ENCODE measurements around the gene PATE2.

PATE2 gene

DNA sequence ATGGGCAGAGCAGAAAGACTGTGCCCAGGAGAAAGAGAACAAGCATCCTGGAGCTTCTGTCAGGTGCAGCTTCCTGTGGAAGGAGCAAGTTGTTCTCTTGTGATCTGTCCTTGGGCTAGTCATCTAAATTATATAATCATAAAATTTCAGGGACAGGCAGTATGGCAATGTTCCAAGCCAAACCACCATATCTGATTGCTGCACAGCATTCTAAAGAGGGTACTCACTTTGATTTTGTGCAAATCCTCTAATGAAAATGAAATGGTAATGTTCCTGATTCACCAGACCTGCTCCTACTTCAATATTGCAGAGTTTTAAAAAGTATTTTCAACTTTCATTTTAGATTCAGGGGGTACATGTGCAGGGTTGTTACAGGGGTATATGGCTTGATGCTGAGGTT lies at the start of gene PATE2:
Gene PATE2, minus strand, starts transcription at position 101 of the 400 bp plus-strand sequence. Its CDS starts 55 bp downstream, at position 46.
- CTCF ChIA-PET, result no interaction called here
- Mint-ChIP-seq H3K27ac (no peak within 1 kb of the TSS), H3K4me3 (no peak within 1 kb of the TSS), H3K36me3 (no peaks in the 10 kb centered on the region), H3K4me1 (no peaks in the 10 kb centered on the region), H3K9me3 (peaks cover 3% of the 10 kb centered on the region), H3K27me3 (no peaks in the 10 kb centered on the region)
- DNase-seq, result no peak

DNA sequence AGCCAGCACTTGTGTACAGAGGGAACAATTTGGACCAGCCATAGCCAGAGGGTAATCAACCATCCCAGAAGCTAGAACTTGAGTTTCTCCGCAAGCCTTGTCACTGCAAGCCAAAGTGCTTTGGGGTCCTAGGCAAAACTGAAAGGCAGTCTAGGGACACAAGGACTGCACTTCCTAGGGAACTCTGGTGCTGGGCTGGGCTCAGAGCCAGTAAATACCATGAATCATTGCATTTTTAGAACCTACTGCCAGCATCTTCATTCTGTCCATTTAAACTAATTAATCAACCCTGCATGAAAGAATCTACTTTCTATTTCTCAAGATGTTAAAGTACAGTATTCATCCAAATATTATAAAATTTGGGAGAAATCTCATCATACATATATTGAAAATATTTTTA lies 29.3 kb upstream of the PATE2 start:
- Mint-ChIP-seq H3K4me1 (no peaks in the 10 kb centered on the region), H3K27me3 (peaks cover 3% of the 10 kb centered on the region), H3K4me3 (no peak overlapping the region), H3K36me3 (no peaks in the 10 kb centered on the region), H3K9me3 (peaks cover 4% of the 10 kb centered on the region), H3K27ac (no peak overlapping the region)
- no peak for DNase-seq
- CTCF ChIA-PET, result no interaction called here

DNA sequence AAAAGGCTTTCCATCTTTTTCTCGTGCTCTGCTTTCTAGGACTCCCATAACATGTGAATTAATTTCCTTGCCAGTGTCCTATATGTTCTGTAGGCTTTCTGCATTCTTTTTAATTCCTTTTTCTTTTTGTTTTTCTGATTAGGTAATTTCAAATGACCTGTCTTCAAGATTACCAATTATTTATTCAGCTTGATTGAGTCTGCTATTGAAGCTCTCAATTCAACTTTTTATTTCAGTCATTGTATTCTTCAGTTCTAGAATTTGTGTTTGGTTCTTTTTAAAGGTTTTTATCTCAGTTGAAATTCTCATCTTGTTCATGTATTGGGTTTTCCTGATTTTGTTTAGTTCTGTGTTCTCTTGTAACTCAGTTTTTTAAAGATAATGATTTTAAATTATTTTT lies 23.8 kb upstream of the PATE2 start:
- Mint-ChIP-seq H3K4me3 (no peak overlapping the region), H3K27me3 (peaks cover 12% of the 10 kb centered on the region), H3K4me1 (no peaks in the 10 kb centered on the region), H3K27ac (no peak overlapping the region), H3K36me3 (no peaks in the 10 kb centered on the region), H3K9me3 (peaks cover 16% of the 10 kb centered on the region)
- no peak for DNase-seq
- CTCF ChIA-PET, result no interaction called here

DNA sequence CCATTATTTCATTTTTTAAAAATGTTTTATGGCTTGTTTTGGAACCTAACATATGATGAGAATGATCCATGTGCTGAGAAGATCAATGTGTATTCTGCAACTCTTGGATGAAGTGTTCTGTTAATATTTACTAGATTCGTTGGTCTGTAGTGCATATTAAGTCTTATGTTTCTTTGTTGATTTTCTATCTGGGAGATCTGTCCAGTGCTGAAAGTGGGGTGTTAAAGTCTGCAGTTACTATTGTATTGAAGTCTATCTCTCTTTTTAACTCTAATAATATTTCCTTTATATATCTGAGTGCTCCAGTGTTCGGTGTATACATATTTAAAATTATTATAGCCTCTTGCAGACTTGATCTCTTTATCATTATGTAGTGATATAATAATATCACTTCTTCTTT lies 21.2 kb upstream of the PATE2 start:
- no peak overlapping the region for H3K4me3 Mint-ChIP-seq
- CTCF ChIA-PET, result no interaction called here
- H3K36me3 Mint-ChIP-seq, result no peaks in the 10 kb centered on the region
- no peaks in the 10 kb centered on the region for H3K4me1 Mint-ChIP-seq
- DNase-seq, result no peak
- H3K27me3 Mint-ChIP-seq, result peaks cover 13% of the 10 kb centered on the region
- H3K9me3 Mint-ChIP-seq, result peaks cover 16% of the 10 kb centered on the region
- no peak overlapping the region for H3K27ac Mint-ChIP-seq

DNA sequence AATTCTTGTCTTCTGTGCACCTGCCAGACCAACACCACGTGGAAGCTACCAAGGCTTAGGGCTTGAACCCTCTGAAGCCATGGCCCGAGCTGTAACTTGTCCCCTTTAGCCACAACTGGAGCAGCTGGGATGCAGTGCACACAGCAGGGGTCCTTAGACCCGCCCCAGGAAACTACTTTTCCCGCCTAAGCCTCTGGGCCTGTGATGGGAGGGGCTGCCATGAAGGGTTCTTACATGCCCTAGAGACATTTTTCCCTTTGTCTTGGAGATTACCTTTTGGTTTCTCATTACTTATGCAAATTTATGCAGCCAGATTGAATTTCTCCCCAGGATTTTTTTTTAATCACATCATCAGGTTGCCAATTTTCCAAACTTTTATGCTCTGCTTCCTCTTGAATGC lies 19.0 kb upstream of the PATE2 start:
- CTCF ChIA-PET, result no interaction called here
- no peaks in the 10 kb centered on the region for H3K36me3 Mint-ChIP-seq
- peaks cover 10% of the 10 kb centered on the region for H3K9me3 Mint-ChIP-seq

DNA sequence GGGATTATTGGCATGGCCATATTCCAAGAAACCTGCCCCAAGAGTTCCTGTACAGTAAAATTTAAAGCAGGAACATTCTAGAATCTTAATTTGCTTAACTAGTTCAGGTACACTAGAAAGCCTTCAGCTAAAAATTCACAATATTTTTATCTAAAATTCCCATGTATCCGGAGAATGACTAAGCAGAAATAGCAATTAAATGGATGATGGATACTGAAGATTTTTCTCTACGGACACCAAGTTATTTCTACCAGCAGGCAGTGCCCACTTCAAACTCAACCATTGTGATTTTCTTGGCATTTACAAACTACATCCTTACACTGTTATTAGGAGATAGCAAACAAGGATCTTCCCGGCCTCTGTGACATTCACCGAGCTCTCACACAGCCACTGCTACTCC lies 12.2 kb upstream of the PATE2 start:
- no peaks in the 10 kb centered on the region for H3K4me1 Mint-ChIP-seq
- no peaks in the 10 kb centered on the region for H3K27me3 Mint-ChIP-seq
- no peak overlapping the region for H3K27ac Mint-ChIP-seq
- CTCF ChIA-PET, result interaction anchor here (0.6 to 0.7 kb wide), 2 partner anchors 132 to 266 kb away, joined by 3 read pairs; no protein-coding TSS in a partner anchor
- H3K36me3 Mint-ChIP-seq, result no peaks in the 10 kb centered on the region
- no peaks in the 10 kb centered on the region for H3K9me3 Mint-ChIP-seq
- H3K4me3 Mint-ChIP-seq, result no peak overlapping the region
- DNase-seq, result no peak

More for the DNA sequence above, 19.0 kb upstream of the PATE2 start:
- no peak overlapping the region for H3K27ac Mint-ChIP-seq
- H3K4me1 Mint-ChIP-seq, result no peaks in the 10 kb centered on the region
- H3K27me3 Mint-ChIP-seq, result peaks cover 11% of the 10 kb centered on the region
- H3K4me3 Mint-ChIP-seq, result no peak overlapping the region
- DNase-seq, result no peak

DNA sequence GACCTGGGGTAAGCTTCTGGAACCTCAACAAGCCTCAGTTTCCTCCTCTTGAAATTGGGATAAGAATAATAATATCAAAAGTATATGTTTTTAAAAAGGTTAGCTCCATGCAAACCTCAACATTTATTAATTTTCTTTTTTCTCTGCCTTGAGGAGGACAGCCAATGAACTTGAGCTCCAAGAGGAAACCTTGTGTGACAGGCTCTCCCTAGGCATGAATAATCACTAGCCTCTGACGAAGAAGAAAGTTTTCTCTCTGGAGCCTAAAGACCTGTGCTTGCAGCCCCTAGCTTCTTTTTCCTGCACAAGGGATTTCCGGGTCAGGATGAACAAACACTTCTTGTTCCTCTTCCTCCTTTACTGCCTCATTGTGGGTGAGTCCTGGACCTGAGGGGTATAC lies 9.2 kb upstream of the PATE2 start, which contains the start of gene PATE3:
Gene PATE3, plus strand, starts transcription at position 301 of the 400 bp plus-strand sequence. Its CDS starts 25 bp downstream, at position 326.
- Mint-ChIP-seq H3K9me3 (no peaks in the 10 kb centered on the region), H3K4me1 (no peaks in the 10 kb centered on the region), H3K27me3 (no peaks in the 10 kb centered on the region), H3K36me3 (no peaks in the 10 kb centered on the region), H3K27ac (no peak within 1 kb of the TSS), H3K4me3 (no peak within 1 kb of the TSS)
- CTCF ChIA-PET, result interaction anchor here (0.6 kb wide), 1 partner anchor 750 kb away, joined by 3 read pairs; no protein-coding TSS in a partner anchor
- DNase-seq, result no peak

DNA sequence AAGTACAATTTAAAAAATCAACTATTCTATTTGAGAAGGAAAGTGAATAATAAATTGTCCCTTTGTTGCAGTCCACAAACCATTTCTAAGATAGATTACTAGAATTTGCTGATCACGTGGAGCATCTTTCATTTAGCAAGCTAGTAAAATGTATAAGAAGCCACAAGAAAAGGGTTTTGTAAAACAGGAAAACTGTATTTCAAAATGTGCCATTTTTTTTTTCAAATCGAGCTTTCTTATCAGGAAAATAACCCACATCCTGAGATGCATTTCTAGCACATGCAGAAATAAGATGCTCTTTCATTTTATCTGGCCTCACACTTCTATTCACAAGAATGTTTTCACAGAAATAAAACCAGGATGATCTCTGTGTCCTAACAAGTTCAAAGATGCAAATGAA lies 6.0 kb upstream of the PATE2 start:
- Mint-ChIP-seq H3K9me3 (peaks cover 3% of the 10 kb centered on the region), H3K4me1 (no peaks in the 10 kb centered on the region), H3K27me3 (no peaks in the 10 kb centered on the region), H3K27ac (no peak overlapping the region), H3K4me3 (no peak overlapping the region), H3K36me3 (no peaks in the 10 kb centered on the region)
- no peak for DNase-seq
- CTCF ChIA-PET, result no interaction called here

DNA sequence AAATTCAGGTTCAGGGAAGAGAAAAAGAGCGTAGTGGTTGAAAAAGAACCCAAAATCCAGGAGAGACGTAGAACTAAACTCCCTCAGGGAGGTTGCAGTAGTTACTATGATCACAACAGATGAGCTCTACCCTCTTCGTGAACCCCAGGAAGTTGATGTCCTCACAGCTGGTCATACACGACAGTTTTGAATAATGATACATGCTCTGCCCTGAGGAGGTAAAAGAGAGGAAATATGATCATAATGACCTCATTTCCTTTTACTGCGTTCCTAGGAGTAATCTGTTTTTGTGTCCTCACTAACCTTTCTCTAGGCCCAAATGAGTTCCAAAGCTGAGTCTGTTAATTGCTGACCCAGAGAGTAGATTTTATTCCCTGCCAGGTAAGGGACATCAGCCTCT lies 1.3 kb downstream of the PATE2 start:
- Mint-ChIP-seq H3K27me3 (peaks cover 3% of the 10 kb centered on the region), H3K4me3 (no peak overlapping the region), H3K36me3 (no peaks in the 10 kb centered on the region), H3K4me1 (no peaks in the 10 kb centered on the region), H3K9me3 (peaks cover 3% of the 10 kb centered on the region), H3K27ac (no peak overlapping the region)
- CTCF ChIA-PET, result no interaction called here
- no peak for DNase-seq

DNA sequence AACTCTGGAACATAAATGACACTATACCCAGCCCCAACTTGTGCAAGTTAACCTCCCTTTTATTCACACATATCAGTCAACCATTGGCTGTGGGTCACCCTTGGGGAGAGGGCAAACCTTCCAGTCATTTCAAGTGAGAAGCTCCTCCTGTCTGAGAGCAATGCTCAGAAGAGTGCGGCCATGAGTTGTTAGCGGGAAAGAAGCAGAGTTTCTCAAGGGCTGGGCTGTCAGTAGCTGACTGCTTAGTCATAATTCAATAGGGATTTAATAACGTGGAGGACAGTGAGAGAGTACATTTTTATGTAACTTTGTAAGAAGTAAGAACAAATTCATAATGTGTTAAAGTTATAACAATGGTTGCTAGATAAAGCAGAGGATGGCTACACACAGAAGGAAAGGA lies 5.1 kb downstream of the PATE2 start:
- no peaks in the 10 kb centered on the region for H3K9me3 Mint-ChIP-seq
- no peak overlapping the region for H3K4me3 Mint-ChIP-seq
- no peaks in the 10 kb centered on the region for H3K36me3 Mint-ChIP-seq
- H3K27ac Mint-ChIP-seq, result no peak overlapping the region
- no peak for DNase-seq
- CTCF ChIA-PET, result no interaction called here
- no peaks in the 10 kb centered on the region for H3K4me1 Mint-ChIP-seq
- peaks cover 3% of the 10 kb centered on the region for H3K27me3 Mint-ChIP-seq

DNA sequence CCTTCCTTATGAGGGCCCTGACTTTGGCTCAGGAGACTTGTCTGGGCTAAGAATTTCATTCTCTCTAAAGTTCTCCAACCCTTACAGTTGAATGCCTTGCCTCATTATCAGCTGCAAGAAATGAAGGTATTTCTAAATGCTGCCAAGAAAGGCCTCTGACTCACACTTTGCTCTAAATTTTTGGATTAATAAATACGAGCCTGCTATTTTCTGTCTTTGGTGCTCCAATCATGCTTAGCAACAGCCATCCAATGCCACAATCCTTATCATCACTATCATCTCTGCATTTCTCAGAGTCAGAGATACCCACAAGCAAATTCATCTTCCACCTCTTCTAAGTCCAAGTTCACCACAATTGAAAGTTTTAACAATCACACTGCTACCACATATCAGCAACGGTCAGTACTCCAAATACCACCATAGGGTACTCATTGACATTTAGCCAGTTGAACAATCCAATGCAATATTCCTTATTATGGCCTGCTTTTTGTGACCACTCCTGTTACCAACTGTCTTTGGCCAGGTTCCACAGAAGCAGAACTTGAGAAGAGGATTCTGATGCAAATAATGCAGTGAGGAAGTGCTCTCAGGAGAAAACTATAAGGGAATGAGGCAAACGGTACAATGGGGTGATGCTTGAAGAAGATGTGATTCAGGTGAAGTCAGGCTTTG lies 5.7 kb downstream of the PATE2 start:
- H3K36me3 Mint-ChIP-seq, result no peaks in the 10 kb centered on the region
- DNase-seq, result no peak
- no peak overlapping the region for H3K27ac Mint-ChIP-seq
- H3K9me3 Mint-ChIP-seq, result no peaks in the 10 kb centered on the region
- CTCF ChIA-PET, result no interaction called here
- H3K27me3 Mint-ChIP-seq, result peaks cover 3% of the 10 kb centered on the region
- no peak overlapping the region for H3K4me3 Mint-ChIP-seq
- H3K4me1 Mint-ChIP-seq, result no peaks in the 10 kb centered on the region

DNA sequence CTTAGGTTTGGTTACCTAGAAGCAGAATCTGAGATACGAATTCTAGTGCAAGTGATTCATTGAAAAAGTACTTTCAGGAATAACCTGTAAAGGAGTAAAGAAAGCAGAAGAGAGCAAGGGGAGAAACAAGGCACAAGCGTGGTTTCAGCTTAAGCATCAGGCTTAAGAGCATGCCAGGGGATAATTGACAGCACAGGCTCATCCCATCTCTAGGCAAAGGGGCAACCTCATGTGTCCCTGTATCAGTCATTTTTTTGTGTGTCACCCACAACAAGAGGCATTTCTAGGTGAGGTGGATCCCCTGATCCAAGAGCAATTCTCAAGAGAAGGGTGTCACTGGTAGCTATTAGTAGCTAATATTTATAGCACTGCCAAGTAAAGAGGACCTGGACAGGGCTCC lies 8.0 kb downstream of the PATE2 start:
- Mint-ChIP-seq H3K27ac (no peak overlapping the region), H3K4me1 (no peaks in the 10 kb centered on the region), H3K9me3 (no peaks in the 10 kb centered on the region), H3K4me3 (no peak overlapping the region), H3K36me3 (no peaks in the 10 kb centered on the region), H3K27me3 (peaks cover 3% of the 10 kb centered on the region)
- CTCF ChIA-PET, result no interaction called here
- no peak for DNase-seq

DNA sequence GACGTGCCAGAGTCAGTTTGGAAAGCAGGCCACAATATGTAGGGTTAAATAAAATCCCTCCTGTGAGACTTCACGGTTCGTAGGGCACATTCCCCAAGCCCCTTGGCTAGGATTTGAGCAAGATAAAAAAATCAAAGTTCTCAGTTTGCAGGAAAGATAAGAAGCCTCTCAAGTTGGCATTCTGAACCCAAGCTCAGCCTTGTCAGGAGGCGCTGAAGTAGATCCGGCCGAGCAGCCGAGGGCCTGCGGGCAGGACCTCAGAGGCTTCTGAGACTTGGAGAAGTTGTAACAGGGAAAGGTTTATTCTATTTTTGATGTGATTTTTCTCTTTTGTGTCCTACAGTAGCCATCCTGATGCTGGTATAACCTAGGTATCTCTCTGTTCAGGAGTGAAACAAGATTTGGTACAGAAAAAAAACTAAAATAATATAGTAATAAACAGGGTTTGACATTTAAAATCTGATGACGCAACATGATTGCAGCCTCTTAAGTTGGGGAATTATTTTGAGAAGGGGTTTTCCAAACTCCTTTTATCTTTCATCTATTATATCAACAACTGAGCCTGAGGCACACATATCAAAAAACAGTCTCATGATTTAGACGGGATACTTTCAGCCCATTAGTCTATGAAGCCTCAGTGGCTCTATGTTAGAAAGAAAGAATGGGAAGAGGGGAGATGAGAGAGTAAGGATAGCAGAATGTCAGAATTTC lies 10.1 kb downstream of the PATE2 start:
- Mint-ChIP-seq H3K27me3 (peaks cover 10% of the 10 kb centered on the region), H3K36me3 (no peaks in the 10 kb centered on the region), H3K27ac (no peak overlapping the region), H3K9me3 (no peaks in the 10 kb centered on the region), H3K4me1 (no peaks in the 10 kb centered on the region), H3K4me3 (no peak overlapping the region)
- CTCF ChIA-PET, result no interaction called here
- no peak for DNase-seq

DNA sequence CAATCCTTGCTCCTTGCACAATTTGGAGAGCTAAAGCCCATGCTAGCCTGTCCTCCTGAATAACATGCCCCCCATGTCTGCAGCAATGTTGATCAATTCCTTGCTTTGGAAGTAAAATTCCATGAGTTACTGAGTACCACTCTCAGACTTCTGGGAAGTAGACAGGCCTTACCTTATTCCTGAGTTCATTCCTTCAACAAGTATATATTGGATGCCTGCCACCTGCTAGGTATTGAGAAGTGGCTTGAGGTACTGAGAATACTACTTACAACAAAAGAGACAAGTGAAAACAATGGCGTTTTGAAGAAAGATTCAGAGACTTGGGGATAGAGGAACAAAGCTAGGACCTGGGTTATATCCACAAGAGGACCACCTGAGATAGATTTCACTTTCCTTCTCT lies 12.4 kb downstream of the PATE2 start:
- no peak for DNase-seq
- Mint-ChIP-seq H3K36me3 (no peaks in the 10 kb centered on the region), H3K4me3 (no peak overlapping the region), H3K27ac (no peak overlapping the region), H3K9me3 (no peaks in the 10 kb centered on the region), H3K27me3 (peaks cover 7% of the 10 kb centered on the region), H3K4me1 (no peaks in the 10 kb centered on the region)
- CTCF ChIA-PET, result no interaction called here

DNA sequence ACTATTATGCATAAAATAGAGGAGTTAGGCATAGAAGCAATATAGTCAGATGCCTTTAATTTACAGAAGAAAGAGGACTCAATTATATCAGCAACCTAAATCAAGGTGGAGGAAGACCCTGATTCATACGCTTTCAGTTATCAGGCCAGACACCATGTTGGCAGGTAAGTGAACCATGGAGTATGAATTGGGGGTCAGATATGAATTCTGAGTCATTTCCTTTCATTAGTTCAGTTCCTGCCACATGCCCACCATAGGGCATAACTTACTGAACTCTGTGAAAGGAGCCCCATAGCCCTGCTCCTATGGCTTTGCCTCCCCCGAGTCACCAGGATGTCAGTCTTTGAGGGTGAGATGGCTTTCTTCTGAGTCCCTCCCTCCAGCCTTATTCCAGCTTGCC lies 15.1 kb downstream of the PATE2 start:
- H3K27ac Mint-ChIP-seq, result no peak overlapping the region
- peaks cover 7% of the 10 kb centered on the region for H3K27me3 Mint-ChIP-seq
- H3K4me1 Mint-ChIP-seq, result no peaks in the 10 kb centered on the region
- no peaks in the 10 kb centered on the region for H3K36me3 Mint-ChIP-seq
- H3K9me3 Mint-ChIP-seq, result no peaks in the 10 kb centered on the region
- H3K4me3 Mint-ChIP-seq, result no peak overlapping the region
- CTCF ChIA-PET, result no interaction called here
- no peak for DNase-seq

All from activated naive CD4-positive, alpha-beta T cell treated with anti-CD3 and anti-CD28 coated beads, Interleukin-2, amount 10 ng/mL, durations not matched to agents 7 days and 5 days (primary cell).